BJ (cell line): ENCODE results near the gene C1QTNF8. TPM values are rescaled to one million over a fixed set of nuclear protein-coding genes. Genes with fewer than 3 reads are reported as not detected.

Experiments used
- CTCF ChIA-PET: fragments of 350-600 bp; formaldehyde crosslinking; extraction: SDS; loops from one replicate; lab custom pipeline; 2021; ENCODE audit warnings: antibody characterized with exemption, inconsistent platforms; lab: Yijun Ruan, JAX
- POLR2A ChIA-PET: fragments of 300-600 bp; sonication (Branson Sonifier 250); formaldehyde crosslinking; extraction: SDS; loops from one replicate; lab custom pipeline; 2021; ENCODE audit warnings: antibody characterized with exemption; lab: Charles Lee
- DNase-seq: peaks from one replicate; pipeline ENCODE4 v3.0.0-alpha.2; 2011; ENCODE audit warnings: low read depth
- H3K27me3 ChIP-seq: 2 replicates; pipeline ENCODE4 v1.6.0; 2011; ENCODE audit warnings: low read length; ENCODE audit not compliant: control insufficient read depth, insufficient read depth
- H3K36me3 ChIP-seq: 2 replicates; pipeline ENCODE4 v1.5.1; 2011; ENCODE audit warnings: low read length; ENCODE audit not compliant: control insufficient read depth, insufficient read depth
- H3K4me3 ChIP-seq: 2 replicates; pipeline ENCODE4 v1.5.1; 2011; ENCODE audit warnings: low read depth, mild to moderate bottlenecking, control low read depth, low read length
- CTCF ChIP-seq: IDR thresholded peaks from 2 replicates; pipeline ENCODE4 v1.5.1; 2011; ENCODE audit warnings: low read depth, mild to moderate bottlenecking, control low read depth, inconsistent platforms, low read length, moderate library complexity; ENCODE audit not compliant: insufficient read depth
- polyA plus RNA-seq: library from polyadenylated mRNA; depleted of rRNA; stranded (reverse); fragments of >200 nt; gene quantifications from 2 replicates; pipeline ENCODE4 v1.2.3, GENCODE V29; 2011

The C1QTNF8 gene
- polyA plus RNA-seq, 1 experiment, result not detected

DNA sequence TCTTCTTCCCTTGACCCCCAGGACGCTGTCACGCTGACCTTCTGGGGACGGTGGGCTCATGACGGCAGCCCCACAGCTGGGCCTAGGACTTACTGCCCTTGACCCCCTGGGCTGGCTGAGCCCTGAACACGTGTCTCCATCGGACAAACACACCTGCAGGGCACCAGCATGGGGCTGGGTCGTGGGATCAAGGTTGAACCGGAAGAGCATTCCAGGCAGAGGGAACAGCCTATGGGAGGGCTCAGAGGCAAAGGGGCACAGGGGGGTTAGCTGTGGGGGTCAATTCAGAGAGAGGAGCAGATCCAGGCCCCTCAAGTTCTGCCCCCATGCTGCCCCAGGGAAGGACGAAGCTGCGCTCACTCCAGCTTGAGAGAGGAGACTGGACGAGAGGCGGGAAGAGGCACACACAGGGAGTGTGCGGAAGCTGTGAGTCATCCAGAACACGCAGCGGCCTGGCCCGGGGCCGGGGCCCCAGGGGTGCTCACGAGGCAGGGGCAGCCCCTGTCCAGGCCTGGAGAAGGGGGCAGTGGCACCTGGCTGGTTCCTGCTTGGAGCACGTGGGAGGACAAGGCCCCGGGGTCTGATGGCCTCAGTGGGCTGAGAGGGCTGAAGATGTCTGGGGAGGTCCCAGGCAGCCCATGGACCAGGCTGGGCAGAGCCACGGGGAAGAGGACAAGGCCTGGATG, 13.6 kb downstream of the C1QTNF8 start:
- TF ChIP-seq CTCF, result no peak
- Histone ChIP-seq H3K4me3 (no peak overlapping the region), H3K27me3 (no peaks in the 10 kb centered on the region), H3K36me3 (no peaks in the 10 kb centered on the region)
- DNase-seq, result no peak
- POLR2A ChIA-PET, result no interaction called here
- CTCF ChIA-PET, result no interaction called here

DNA sequence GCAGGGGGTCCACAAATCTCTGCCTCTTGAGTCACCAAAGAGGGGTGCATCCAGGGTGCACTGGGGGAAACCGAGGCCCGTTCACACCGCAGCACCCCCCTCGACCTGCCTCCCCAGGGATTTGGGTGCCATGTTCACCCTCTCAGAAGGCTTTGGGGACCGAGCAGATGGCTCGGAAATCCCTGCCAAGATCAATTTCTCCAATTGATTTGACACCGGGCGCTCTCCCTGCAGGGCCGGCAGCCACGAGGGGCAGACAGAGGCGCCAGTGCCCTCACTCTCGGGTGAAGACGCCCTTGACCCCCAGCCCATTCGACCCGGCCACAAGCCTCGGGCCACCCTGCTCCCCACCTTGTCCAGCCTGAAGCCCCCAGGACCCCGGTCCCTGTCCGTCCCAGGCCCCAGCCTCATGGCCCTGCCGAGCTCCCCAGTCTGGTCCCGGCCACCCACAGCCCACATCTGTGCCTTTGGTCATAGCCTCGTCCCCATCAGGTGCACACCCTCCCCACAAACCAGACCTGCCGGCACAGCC, 14.2 kb downstream of the C1QTNF8 start:
- Histone ChIP-seq H3K4me3 (no peak overlapping the region), H3K36me3 (no peaks in the 10 kb centered on the region), H3K27me3 (no peaks in the 10 kb centered on the region; the same call in 1 of the 2 replicates)
- POLR2A ChIA-PET, result no interaction called here
- TF ChIP-seq CTCF, result no peak
- no peak for DNase-seq
- CTCF ChIA-PET, result no interaction called here

GRCh38 chr16:1080801-1081733, 15.0 kb downstream of the C1QTNF8 start:
- POLR2A ChIA-PET, result no interaction called here
- Histone ChIP-seq H3K36me3 (no peaks in the 10 kb centered on the region), H3K4me3 (no peak overlapping the region), H3K27me3 (no peaks in the 10 kb centered on the region; the same call in 1 of the 2 replicates)
- CTCF ChIA-PET, result no interaction called here
- no peak for DNase-seq
- no peak for TF ChIP-seq CTCF

- Histone ChIP-seq H3K4me3 (no peak overlapping the region), H3K36me3 (no peaks in the 10 kb centered on the region), H3K27me3 (no peaks in the 10 kb centered on the region; the same call in 1 of the 2 replicates)
- POLR2A ChIA-PET, result no interaction called here
- no peak for DNase-seq
- no peak for TF ChIP-seq CTCF
- CTCF ChIA-PET, result no interaction called here
Observed at GRCh38 chr16:1079786-1080525, 16.1 kb downstream of the C1QTNF8 start.

GRCh38 chr16:1079341-1079740, 16.7 kb downstream of the C1QTNF8 start:
- DNase-seq, result no peak
- TF ChIP-seq CTCF, result no peak
- Histone ChIP-seq H3K4me3 (no peak overlapping the region), H3K27me3 (no peaks in the 10 kb centered on the region; the same call in 1 of the 2 replicates), H3K36me3 (no peaks in the 10 kb centered on the region)
- ChIA-PET CTCF (no interaction called here), POLR2A (no interaction called here)
